ENCODE measurements around the gene AVPR2.

Gene AVPR2

GRCh38 chrX:153886915-153887314 is 17.6 kb upstream of the AVPR2 start:
- no peak for DNase-seq

- no peak for DNase-seq
Measured at GRCh38 chrX:153887385-153887784, 17.1 kb upstream of the AVPR2 start.

GRCh38 chrX:153888344-153888743 is 16.1 kb upstream of the AVPR2 start:
- DNase-seq: no peak

GRCh38 chrX:153889123-153889522 is 15.3 kb upstream of the AVPR2 start:
- DNase-seq: no peak

- no peak for DNase-seq
Measured at GRCh38 chrX:153897899-153898298, 6.6 kb upstream of the AVPR2 start.

GRCh38 chrX:153900831-153901752 is 3.4 kb upstream of the AVPR2 start:
- DNase-seq: peak in 1 of 2 experiments; percentile 30

GRCh38 chrX:153901753-153902140 is 2.7 kb upstream of the AVPR2 start:
- DNase-seq: peak; percentile 25 to 39

- no peak for DNase-seq
Measured at GRCh38 chrX:153902385-153902784, 2.1 kb upstream of the AVPR2 start.

- DNase-seq: no peak
Measured at GRCh38 chrX:153903238-153903980, 1.1 kb upstream of the AVPR2 start.

GRCh38 chrX:153905481-153906095 is 1.1 kb downstream of the AVPR2 start:
- DNase-seq: no peak

- DNase-seq: no peak
Measured at GRCh38 chrX:153906126-153906917, 1.8 kb downstream of the AVPR2 start.

- no peak for DNase-seq
Measured at GRCh38 chrX:153907456-153907855, 3.0 kb downstream of the AVPR2 start.

GRCh38 chrX:153908219-153908860 is 3.9 kb downstream of the AVPR2 start:
- no peak for DNase-seq

GRCh38 chrX:153909024-153909979 is 4.8 kb downstream of the AVPR2 start:
- no peak for DNase-seq

- no peak for DNase-seq
Measured at GRCh38 chrX:153909980-153910360, 5.5 kb downstream of the AVPR2 start.

GRCh38 chrX:153910446-153910845 is 6.0 kb downstream of the AVPR2 start:
- no peak for DNase-seq

GRCh38 chrX:153911798-153912197 is 7.3 kb downstream of the AVPR2 start:
- no peak for DNase-seq

GRCh38 chrX:153913211-153913610 is 8.7 kb downstream of the AVPR2 start:
- no peak for DNase-seq

GRCh38 chrX:153913701-153914100 is 9.2 kb downstream of the AVPR2 start:
- DNase-seq: no peak

GRCh38 chrX:153917869-153918268 is 13.4 kb downstream of the AVPR2 start:
- DNase-seq: no peak

GRCh38 chrX:153919281-153919680 is 14.8 kb downstream of the AVPR2 start:
- DNase-seq: no peak

All from NCI-H187 (cell line).